Measurements from ENCODE around the gene CLDN9.

The CLDN9 gene, protein sequence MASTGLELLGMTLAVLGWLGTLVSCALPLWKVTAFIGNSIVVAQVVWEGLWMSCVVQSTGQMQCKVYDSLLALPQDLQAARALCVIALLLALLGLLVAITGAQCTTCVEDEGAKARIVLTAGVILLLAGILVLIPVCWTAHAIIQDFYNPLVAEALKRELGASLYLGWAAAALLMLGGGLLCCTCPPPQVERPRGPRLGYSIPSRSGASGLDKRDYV

GRCh38 chr16:3012828-3013420 lies at the start of gene CLDN9:
Gene CLDN9, plus strand, starts transcription at chr16:3012923. Its CDS starts 440 bp downstream, at chr16:3013363.
- ATAC-seq (no peak), DNase-seq (no peak)

DNA sequence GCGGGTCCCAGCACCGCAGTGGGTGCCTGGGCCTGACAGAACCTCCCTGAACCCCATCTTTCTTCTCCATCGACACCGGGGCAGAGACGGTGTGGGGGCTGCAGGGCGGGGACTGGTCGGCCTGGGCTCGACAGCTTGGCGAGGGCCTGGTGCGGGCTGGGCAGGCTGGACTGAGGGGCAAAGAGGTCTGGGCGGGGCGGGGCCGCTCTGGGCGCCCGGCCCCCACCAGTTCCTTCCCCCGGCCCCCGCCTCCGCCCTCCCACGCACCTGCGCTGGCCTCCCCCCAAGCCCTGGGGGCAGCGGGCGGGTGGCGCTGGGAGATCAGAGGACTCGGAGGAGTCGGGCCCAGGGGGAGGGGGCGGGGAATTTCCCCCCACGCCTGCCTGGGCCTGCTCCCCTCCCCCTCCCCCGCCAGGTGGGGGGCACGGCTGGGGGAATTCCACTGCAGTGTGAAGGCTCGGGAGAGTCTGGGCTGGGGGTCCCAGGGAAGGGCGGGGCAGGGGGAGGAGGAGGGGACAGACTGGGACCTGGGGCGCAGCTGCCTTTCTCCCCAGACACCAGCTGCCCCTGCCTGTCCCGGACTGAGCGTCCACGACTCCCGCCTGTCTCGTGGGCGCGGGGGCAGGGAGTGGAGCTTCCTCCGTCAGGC lies 49.5 kb upstream of the CLDN9 start:
- no peak for DNase-seq

GRCh38 chr16:2963723-2964474 lies 48.8 kb upstream of the CLDN9 start, which contains the start of gene KREMEN2:
Gene KREMEN2, plus strand, starts transcription at chr16:2964275. Its CDS starts 246 bp downstream, at chr16:2964521.
- peak; percentile 11 for ATAC-seq
- DNase-seq, result peak; percentile 56

More for the DNA sequence above, 49.5 kb upstream of the CLDN9 start:
- ATAC-seq, result no peak

- ATAC-seq, result peak; percentile 29
- DNase-seq, result peak; percentile 76
Observed at GRCh38 chr16:2964475-2965336, 48.0 kb upstream of the CLDN9 start.

DNA sequence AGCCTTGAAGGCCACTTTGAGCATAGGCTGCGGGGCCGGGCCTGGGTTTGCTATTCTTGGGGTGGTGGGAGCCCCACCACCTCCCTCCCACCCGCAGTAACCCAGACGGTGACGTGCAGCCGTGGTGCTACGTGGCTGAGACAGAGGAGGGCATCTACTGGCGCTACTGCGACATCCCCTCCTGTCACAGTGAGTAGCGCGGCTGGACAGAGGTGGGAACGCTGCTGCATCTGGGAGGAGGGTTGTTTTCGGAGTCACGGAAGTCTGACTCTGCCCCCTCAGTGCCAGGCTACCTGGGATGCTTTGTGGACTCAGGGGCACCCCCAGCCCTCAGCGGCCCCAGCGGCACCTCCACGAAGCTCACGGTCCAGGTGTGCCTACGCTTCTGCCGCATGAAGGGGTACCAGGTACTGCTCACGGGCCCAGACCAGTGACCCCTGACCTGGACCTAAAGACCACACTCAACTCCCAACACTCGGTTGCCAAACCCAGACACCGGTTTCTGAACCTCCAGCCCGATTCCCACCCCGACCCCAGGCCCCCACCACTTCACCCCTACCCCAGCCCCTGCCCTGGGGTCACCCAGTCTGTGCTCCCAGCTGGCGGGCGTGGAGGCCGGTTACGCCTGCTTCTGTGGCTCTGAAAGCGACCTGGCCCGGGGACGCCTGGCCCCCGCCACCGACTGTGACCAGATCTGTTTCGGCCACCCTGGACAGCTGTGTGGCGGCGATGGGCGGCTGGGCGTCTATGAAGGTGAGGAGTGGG lies 46.5 kb upstream of the CLDN9 start:
- ATAC-seq (no peak), DNase-seq (no peak)

DNA sequence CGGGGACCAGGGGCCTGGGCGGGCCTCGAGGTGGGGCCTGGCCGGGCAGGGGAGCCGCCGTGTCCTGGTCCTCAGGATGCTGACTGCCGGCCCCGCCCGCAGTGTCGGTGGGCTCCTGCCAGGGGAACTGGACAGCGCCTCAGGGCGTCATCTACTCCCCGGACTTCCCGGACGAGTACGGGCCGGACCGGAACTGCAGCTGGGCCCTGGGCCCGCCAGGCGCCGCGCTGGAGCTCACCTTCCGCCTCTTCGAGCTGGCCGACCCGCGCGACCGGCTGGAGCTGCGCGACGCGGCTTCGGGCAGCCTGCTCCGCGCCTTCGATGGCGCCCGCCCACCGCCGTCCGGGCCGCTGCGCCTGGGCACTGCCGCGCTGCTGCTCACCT lies 45.9 kb upstream of the CLDN9 start:
- no peak for ATAC-seq
- no peak for DNase-seq

GRCh38 chr16:2967211-2967631 lies 45.5 kb upstream of the CLDN9 start:
- no peak for ATAC-seq

DNA sequence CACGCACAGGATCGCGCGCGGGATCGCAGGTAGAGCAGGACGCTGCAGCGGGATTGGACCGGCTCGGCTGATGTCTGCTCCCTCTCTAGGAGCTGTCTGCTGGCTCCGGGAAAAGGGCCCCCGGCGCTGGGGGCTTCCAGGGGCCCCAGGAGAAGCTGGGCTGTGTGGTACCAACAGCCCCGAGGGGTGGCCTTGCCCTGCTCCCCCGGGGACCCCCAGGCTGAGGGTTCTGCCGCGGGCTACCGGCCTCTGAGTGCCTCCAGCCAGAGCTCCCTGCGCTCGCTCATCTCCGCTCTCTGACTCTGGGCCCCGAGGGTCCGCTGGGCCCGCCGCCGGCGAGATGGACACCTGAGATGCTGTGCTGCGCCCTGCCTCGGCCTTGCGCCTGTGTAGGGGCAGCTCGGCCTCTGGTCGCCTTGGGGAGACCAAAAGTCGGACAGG lies 45.0 kb upstream of the CLDN9 start:
- DNase-seq (no peak), ATAC-seq (no peak)

More at GRCh38 chr16:2967211-2967631, 45.5 kb upstream of the CLDN9 start:
- no peak for DNase-seq

- DNase-seq, result no peak
- no peak for ATAC-seq
Observed at GRCh38 chr16:2968368-2968737, 44.4 kb upstream of the CLDN9 start.

DNA sequence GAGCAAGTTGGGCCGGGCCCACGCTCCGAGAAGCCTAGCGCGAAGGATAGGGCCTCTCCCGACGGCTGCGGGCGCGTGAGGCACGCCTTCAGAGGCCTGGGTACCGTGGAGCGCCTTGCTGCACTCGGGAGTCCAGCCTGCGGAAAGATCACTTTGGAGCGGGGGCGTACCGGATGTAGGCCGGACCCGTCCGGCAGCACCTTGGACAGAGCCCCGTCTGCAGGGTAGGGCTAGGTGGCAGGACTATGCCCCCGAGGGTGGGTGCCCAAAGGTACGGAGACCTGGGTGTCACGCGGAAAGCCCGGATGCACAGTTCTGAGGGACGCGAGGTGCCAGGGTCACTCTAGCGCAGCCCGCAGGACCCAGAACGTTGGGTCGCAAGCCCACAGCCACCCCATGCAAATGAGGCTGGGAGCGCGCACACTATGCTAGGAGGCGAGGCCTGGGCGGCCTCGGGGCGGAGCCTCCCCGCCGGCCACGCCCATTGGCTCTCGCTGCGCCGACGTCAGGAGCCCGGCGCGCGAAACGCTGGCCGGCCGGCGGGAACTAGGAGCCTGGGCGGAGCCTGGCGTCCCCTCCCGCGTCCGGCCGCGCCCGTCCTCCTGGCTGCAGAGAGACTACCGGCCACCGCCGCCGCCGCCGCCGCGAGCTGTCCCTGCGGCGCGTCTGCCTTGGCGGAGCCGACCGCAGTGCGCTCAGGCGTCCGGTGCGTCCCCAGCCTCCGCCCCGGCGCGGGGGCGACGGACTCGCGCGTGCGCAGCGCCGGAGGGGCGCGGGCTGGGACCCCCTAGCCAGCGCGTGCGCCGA lies 43.8 kb upstream of the CLDN9 start, which contains the start of gene PAQR4:
Gene PAQR4, plus strand, starts transcription at position 611 of the 807 bp plus-strand sequence. CDS start 327 bp downstream, outside the sequence.
- ATAC-seq (peak; percentile 77), DNase-seq (peak; percentile 89)

DNA sequence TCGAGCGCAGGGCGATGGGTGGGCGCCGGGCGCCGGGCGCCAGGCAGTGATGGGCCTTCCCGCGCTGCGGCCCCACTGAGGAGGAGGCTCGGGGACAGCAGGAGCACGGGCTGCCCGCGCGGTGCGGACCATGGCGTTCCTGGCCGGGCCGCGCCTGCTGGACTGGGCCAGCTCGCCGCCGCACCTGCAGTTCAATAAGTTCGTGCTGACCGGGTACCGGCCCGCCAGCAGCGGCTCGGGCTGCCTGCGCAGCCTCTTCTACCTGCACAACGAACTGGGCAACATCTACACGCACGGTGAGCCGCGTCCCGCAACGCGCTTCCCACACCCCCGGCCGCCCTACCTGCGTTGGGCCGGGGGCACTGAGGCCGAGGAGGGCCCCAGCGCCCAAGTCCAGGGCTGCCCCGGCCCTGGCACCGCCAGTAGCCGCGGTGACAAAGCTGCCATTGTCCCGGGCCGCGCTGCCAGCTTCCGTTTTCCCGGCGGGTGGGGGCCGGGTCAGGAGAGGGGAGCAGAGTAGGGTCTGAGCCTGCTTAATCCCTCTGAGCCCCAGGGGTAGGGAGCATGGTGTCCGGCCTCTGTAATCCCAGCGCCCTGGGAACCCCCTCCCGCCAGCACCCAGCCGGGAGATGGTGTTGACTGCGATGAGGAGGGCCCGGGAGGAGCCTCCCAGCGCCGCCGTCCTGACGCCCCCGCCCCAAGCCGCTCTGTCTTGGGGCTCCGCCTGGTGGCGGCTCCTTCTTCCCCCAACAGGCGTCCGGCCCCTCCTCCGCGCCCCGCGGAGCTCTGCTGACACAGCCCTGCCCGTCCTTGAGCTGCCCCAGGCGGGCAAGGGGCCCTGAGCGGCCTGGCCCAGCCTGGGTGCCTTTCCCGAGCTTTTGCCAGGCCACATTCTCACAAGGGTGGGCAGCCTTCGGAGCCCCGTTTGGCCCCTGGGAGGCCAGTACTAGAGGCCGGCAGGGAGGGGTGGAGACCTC lies 42.9 kb upstream of the CLDN9 start:
- DNase-seq (peak; percentile 90), ATAC-seq (peak; percentile 74)

GRCh38 chr16:2970563-2970962 lies 42.2 kb upstream of the CLDN9 start:
- no peak for ATAC-seq
- no peak for DNase-seq

DNA sequence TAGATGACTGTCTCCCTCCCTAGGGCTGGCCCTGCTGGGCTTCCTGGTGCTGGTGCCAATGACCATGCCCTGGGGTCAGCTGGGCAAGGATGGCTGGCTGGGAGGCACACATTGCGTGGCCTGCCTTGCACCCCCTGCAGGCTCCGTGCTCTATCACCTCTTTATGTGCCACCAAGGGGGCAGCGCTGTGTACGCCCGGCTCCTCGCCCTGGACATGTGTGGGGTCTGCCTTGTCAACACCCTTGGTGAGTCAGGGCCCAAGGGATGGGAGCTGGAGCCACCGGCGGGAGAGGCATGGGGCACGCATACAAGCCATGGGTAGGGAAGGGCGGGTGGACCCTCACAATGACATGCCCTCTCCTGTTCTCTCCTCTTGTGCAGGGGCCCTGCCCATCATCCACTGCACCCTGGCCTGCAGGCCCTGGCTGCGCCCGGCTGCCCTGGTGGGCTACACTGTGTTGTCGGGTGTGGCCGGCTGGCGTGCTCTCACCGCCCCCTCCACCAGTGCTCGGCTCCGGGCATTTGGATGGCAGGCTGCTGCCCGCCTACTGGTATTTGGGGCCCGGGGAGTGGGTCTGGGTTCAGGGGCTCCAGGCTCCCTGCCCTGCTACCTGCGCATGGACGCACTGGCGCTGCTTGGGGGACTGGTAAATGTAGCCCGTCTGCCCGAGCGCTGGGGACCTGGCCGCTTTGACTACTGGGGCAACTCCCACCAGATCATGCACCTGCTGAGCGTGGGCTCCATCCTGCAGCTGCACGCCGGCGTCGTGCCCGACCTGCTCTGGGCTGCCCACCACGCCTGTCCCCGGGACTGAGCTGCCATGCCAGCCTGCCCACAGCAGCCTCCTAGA lies 41.4 kb upstream of the CLDN9 start:
- ATAC-seq (no peak), DNase-seq (no peak)

GRCh38 chr16:2971985-2972784 lies 40.5 kb upstream of the CLDN9 start:
- ATAC-seq (no peak), DNase-seq (no peak)

DNA sequence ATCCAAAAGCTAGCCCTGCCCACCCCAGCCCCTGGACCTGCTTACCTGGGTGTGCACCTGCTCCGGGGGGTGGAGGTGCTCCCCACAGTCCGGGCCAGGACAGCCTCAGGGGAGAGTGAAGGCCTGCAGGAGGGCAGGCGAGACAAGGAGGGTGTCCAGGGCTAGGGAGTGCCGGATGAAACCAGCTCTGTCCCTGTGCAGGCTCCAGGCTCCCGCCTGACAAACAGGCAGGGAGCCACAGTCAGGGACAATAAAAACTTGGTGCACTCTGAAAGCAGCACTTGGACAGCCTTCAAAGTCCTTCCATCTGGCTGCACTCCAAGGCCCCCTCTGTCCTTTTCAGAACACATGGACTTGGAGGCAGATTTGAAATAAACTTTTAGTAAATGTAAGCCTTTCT lies 39.6 kb upstream of the CLDN9 start:
- ATAC-seq (no peak), DNase-seq (no peak)

- DNase-seq (no peak), ATAC-seq (no peak)
Observed at GRCh38 chr16:2973605-2974318, 39.0 kb upstream of the CLDN9 start.

Measured in stimulated activated naive CD8-positive, alpha-beta T cell treated with anti-CD3 and anti-CD28 coated beads, Interleukin-15, Interleukin-2, amounts not matched to agents 100 U/mL and 50 U/mL, for 24 hours (primary cell).